Hepatocyte (in vitro differentiated cells): ENCODE results near the gene POU2F2. TPM values are rescaled to one million over a fixed set of nuclear protein-coding genes. Genes with fewer than 3 reads are reported as not detected.
A peak's percentile ranks its signal among the peaks of the same experiment; 100 is the strongest.

ENCODE experiments used
- DNase-seq: peaks from one replicate; pipeline ENCODE4 v3.0.0-alpha.2; 2016; ENCODE audit warnings: low spot score
- H2AFZ ChIP-seq: fragments of 200-600 bp; sonication (generic); 2 replicates; pipeline ENCODE4 v1.6.0; 2016; ENCODE audit warnings: antibody characterized with exemption, mild to moderate bottlenecking
- H3K27ac ChIP-seq: fragments of 200-600 bp; sonication (generic); 2 replicates; pipeline ENCODE4 v1.5.1; 2016; ENCODE audit warnings: mild to moderate bottlenecking
- H3K27me3 ChIP-seq: fragments of 200-600 bp; sonication (generic); 2 replicates; pipeline ENCODE4 v1.6.1; 2016
- H3K36me3 ChIP-seq: fragments of 200-600 bp; sonication (generic); replicated peaks from 2 replicates; pipeline ENCODE4 v1.5.1; 2016; ENCODE audit warnings: low read depth; ENCODE audit not compliant: insufficient read depth
- H3K4me1 ChIP-seq: fragments of 200-600 bp; sonication (generic); 2 replicates; pipeline ENCODE4 v1.5.1; 2016; ENCODE audit warnings: mild to moderate bottlenecking, moderate library complexity; ENCODE audit not compliant: insufficient read depth
- H3K4me2 ChIP-seq: fragments of 200-600 bp; sonication (generic); 2 replicates; pipeline ENCODE4 v1.6.0; 2016
- H3K4me3 ChIP-seq: fragments of 200-600 bp; sonication (generic); 2 replicates; pipeline ENCODE4 v1.5.1; 2016; ENCODE audit warnings: mild to moderate bottlenecking
- H3K79me2 ChIP-seq: fragments of 200-600 bp; sonication (generic); 2 replicates; pipeline ENCODE4 v1.6.0; 2017; ENCODE audit warnings: mild to moderate bottlenecking
- H3K9me2 ChIP-seq: fragments of 200-600 bp; sonication (generic); replicated peaks from 2 replicates; pipeline ENCODE4 v1.6.0; 2017; ENCODE audit warnings: mild to moderate bottlenecking; ENCODE audit not compliant: insufficient read depth
- H3K9me3 ChIP-seq: fragments of 200-600 bp; sonication (generic); 2 replicates; pipeline ENCODE4 v1.5.1; 2016; ENCODE audit warnings: low read depth, mild to moderate bottlenecking
- H4K20me1 ChIP-seq: fragments of 200-600 bp; sonication (generic); 2 replicates; pipeline ENCODE4 v1.6.0; 2016; ENCODE audit warnings: mild to moderate bottlenecking; ENCODE audit not compliant: insufficient read depth, poor library complexity, severe bottlenecking
- EZH2 ChIP-seq: fragments of 200-600 bp; sonication (generic); IDR thresholded peaks from 2 replicates; pipeline ENCODE4 v1.6.1; 2016; ENCODE audit warnings: antibody characterized with exemption, mild to moderate bottlenecking, borderline replicate concordance
- EZH2phosphoT487 ChIP-seq: fragments of 200-600 bp; sonication (generic); IDR thresholded peaks from one replicate; pipeline ENCODE4 v1.6.1; 2018; ENCODE audit warnings: antibody characterized with exemption, mild to moderate bottlenecking, low read depth, moderate library complexity; ENCODE audit not compliant: unreplicated experiment, severe bottlenecking
- WGBS: methylation state at CpG from one replicate; pipeline ENCODE4 v1.1.6; 2016; ENCODE audit warnings: low lambda C conversion rate; ENCODE audit errors: missing lambda C conversion rate; 5-methylcytosine and 5-hydroxymethylcytosine counted together
- polyA plus RNA-seq: library from polyadenylated mRNA; unstranded; fragments of >200 nt; fragmentation: Nextera tagmentation; extraction: Ambion mirVana; gene quantifications from 2 replicates; pipeline ENCODE4 v1.2.1, GENCODE V29; 2016
- total RNA-seq: library from RNA; depleted of rRNA; stranded (reverse); fragments of >200 nt; gene quantifications from 2 replicates; pipeline ENCODE4 v1.2.3, GENCODE V29; 2014
- TF ChIP-seq, protein P1 (sequence below): fragments of 200-600 bp; sonication (generic); IDR thresholded peaks from 2 replicates; pipeline ENCODE4 v1.5.1; 2016; ENCODE audit warnings: antibody characterized with exemption, mild to moderate bottlenecking; ENCODE audit not compliant: poor library complexity

Gene POU2F2
- total and polyA plus RNA-seq, 2 experiments from 2014 or later = 0.15 TPM; not detected in 1

DNA sequence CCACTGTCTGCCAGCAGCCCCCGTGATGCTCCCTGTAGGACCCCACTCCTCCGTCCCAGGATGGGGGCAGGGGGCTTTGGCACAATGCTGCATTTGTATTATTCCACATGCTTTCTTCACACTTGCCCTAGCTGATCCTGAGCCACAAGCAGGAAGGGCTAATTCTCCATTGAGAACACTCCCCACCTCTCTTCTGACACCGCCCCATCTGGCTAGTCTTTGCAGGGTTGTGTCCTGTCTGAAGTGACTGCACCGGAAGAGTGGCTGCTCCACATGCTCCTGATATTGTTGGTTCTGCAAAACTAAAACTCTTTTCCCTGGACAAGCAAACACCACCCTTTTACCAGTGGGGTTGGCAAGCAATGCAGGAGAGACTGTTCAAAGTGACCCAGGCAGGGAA is 38.3 kb downstream of the POU2F2 start:
- Histone ChIP-seq H3K4me3 (no peak overlapping the region), H3K9me2 (no peaks in the 10 kb centered on the region), H3K9me3 (no peaks in the 10 kb centered on the region), H3K27me3 (peaks cover 7% of the 10 kb centered on the region), H3K79me2 (no peaks in the 10 kb centered on the region), H2AFZ (no peak overlapping the region), H3K4me2 (no peak overlapping the region), H4K20me1 (no peaks in the 10 kb centered on the region), H3K4me1 (no peaks in the 10 kb centered on the region), H3K36me3 (no peaks in the 10 kb centered on the region), H3K27ac (no peak overlapping the region)
- no peak for DNase-seq
- TF ChIP-seq EZH2phosphoT487 (no peak), EZH2 (no peak)
- TF ChIP-seq, protein P1, sequence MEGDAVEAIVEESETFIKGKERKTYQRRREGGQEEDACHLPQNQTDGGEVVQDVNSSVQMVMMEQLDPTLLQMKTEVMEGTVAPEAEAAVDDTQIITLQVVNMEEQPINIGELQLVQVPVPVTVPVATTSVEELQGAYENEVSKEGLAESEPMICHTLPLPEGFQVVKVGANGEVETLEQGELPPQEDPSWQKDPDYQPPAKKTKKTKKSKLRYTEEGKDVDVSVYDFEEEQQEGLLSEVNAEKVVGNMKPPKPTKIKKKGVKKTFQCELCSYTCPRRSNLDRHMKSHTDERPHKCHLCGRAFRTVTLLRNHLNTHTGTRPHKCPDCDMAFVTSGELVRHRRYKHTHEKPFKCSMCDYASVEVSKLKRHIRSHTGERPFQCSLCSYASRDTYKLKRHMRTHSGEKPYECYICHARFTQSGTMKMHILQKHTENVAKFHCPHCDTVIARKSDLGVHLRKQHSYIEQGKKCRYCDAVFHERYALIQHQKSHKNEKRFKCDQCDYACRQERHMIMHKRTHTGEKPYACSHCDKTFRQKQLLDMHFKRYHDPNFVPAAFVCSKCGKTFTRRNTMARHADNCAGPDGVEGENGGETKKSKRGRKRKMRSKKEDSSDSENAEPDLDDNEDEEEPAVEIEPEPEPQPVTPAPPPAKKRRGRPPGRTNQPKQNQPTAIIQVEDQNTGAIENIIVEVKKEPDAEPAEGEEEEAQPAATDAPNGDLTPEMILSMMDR = no peak
- 78% methylated on average over 4 of the region's 4 CpGs for WGBS

DNA sequence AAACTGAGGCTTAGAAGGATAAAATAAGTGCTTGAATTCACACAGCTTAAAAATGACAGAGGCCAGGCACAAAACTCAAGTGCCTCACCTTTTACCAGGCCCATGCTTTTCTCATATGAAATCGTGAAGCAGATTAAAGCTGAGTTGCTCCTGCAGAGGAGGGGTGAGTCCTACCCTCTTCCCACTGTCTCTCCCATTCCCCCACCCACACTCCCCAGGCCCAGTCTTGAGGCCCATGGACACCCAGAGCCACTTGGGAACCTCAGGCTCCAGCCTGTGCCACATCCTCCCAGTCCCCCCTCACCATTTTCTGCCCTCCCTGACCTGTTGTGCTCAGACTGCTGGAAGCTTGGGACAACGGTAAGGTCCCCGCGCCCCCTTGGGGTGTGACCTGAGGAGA is 38.7 kb downstream of the POU2F2 start:
- Histone ChIP-seq H3K27me3 (peaks cover 7% of the 10 kb centered on the region), H3K4me1 (no peaks in the 10 kb centered on the region), H3K4me2 (no peak overlapping the region), H4K20me1 (no peaks in the 10 kb centered on the region), H3K36me3 (no peaks in the 10 kb centered on the region), H3K27ac (no peak overlapping the region), H3K79me2 (no peaks in the 10 kb centered on the region), H3K9me2 (no peaks in the 10 kb centered on the region), H2AFZ (no peak overlapping the region), H3K9me3 (no peaks in the 10 kb centered on the region), H3K4me3 (no peak overlapping the region)
- WGBS = 72% methylated on average over 4 of the region's 4 CpGs
- TF ChIP-seq EZH2phosphoT487 = no peak
- TF ChIP-seq, protein P1 = no peak
- TF ChIP-seq EZH2 = no peak
- no peak for DNase-seq

DNA sequence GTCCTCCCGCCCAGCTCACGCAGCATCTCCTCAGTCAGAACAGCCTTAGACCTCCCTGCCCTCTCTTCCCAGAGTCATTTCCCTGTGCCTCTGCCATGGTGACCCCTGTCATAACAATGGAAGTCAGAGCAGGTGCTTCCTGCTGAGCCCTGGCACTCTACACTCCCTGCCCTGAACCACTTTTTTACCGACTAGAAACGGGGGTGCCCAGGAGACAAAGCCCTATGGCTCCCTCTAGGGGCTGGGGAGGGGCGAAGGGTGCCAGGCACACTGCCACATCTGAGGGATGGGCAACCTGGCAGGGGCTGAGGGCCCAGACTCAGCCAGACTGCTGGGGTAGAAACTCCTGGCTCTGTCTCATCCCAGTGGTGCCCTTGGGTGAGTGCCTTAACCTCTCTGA is 39.9 kb downstream of the POU2F2 start:
- TF ChIP-seq, protein P1 = peak; percentile 9
- TF ChIP-seq EZH2 (no peak), EZH2phosphoT487 (no peak)
- H3K36me3 ChIP-seq = no peaks in the 10 kb centered on the region
- no peak overlapping the region for H3K4me2 ChIP-seq
- 59% methylated on average over 5 of the region's 5 CpGs for WGBS
- DNase-seq = no peak
- no peaks in the 10 kb centered on the region for H3K9me3 ChIP-seq
- no peak overlapping the region for H3K4me3 ChIP-seq
- no peaks in the 10 kb centered on the region for H3K4me1 ChIP-seq
- H3K9me2 ChIP-seq = no peaks in the 10 kb centered on the region
- no peaks in the 10 kb centered on the region for H3K79me2 ChIP-seq
- H2AFZ ChIP-seq = no peak overlapping the region
- no peak overlapping the region for H3K27ac ChIP-seq
- H4K20me1 ChIP-seq = no peaks in the 10 kb centered on the region
- H3K27me3 ChIP-seq = peaks cover 7% of the 10 kb centered on the region

DNA sequence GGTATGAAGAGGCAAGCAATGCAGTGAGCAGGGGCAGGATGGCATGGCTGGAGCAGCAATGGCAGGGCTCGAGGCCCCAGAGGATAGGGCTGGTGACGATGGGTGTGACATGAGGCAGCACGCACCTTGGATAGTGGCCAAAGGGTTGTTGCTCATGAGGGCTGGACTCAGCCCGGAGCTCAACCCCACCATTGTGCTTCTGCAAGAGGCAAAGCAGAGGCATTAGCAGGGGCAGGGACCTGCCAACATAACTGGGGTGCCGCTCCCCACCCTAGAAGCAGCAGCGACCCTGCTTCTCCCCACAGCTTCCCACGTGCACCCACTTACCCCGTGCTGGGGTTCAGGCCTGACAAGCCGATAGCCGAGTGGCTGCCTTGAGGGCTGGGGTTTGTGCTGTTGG is 40.5 kb downstream of the POU2F2 start:
- H3K4me3 ChIP-seq = no peak overlapping the region
- no peak overlapping the region for H3K4me2 ChIP-seq
- no peaks in the 10 kb centered on the region for H4K20me1 ChIP-seq
- DNase-seq = no peak
- no peaks in the 10 kb centered on the region for H3K9me2 ChIP-seq
- H3K27ac ChIP-seq = no peak overlapping the region
- no peaks in the 10 kb centered on the region for H3K36me3 ChIP-seq
- TF ChIP-seq EZH2 = no peak
- H3K79me2 ChIP-seq = no peaks in the 10 kb centered on the region
- no peaks in the 10 kb centered on the region for H3K9me3 ChIP-seq
- no peak overlapping the region for H2AFZ ChIP-seq
- H3K27me3 ChIP-seq = peaks cover 6% of the 10 kb centered on the region
- H3K4me1 ChIP-seq = no peaks in the 10 kb centered on the region
- 86% methylated on average over 8 of the region's 10 CpGs for WGBS
